ENCODE data around the gene PTPRU. TPM values are rescaled to one million over a fixed set of nuclear protein-coding genes. Genes with fewer than 3 reads are reported as not detected.
"Not testable (repeated sequence)": the region's sequence is repeated elsewhere in the genome, so short reads cannot be mapped to it uniquely, and the experiment has no call there.

PTPRU gene
- total and polyA plus RNA-seq, 7 donors = 14.5 to 51.4 (median 25.6) TPM

GRCh38 chr1:29234471-29234870 is 1.9 kb upstream of the PTPRU start:
- Histone ChIP-seq H3K27ac (no peak overlapping the region), H3K27me3 (ENCODE audit: insufficient read depth in 3 of 3, low read length in 2 of 3) (no peaks in the 10 kb centered on the region), H3K4me3 (no peak overlapping the region), H3K4me1 (peaks cover 14% of the 10 kb centered on the region), H3K36me3 (ENCODE audit: insufficient read depth in 1 of 2, low read depth in 1 of 2) (no peaks in the 10 kb centered on the region), H3K9me3 (no peaks in the 10 kb centered on the region)
- WGBS, 3 donors = 38 to 83% (median 43%) methylated on average over 1 of the region's 1 CpG
- intact Hi-C loops (cut with DNase I) = loop anchor here (10.0 kb wide), 3 partner anchors 850 to 1540 kb away; no protein-coding TSS in a partner anchor
- ATAC-seq = no peak
- TF ChIP-seq, protein P1, sequence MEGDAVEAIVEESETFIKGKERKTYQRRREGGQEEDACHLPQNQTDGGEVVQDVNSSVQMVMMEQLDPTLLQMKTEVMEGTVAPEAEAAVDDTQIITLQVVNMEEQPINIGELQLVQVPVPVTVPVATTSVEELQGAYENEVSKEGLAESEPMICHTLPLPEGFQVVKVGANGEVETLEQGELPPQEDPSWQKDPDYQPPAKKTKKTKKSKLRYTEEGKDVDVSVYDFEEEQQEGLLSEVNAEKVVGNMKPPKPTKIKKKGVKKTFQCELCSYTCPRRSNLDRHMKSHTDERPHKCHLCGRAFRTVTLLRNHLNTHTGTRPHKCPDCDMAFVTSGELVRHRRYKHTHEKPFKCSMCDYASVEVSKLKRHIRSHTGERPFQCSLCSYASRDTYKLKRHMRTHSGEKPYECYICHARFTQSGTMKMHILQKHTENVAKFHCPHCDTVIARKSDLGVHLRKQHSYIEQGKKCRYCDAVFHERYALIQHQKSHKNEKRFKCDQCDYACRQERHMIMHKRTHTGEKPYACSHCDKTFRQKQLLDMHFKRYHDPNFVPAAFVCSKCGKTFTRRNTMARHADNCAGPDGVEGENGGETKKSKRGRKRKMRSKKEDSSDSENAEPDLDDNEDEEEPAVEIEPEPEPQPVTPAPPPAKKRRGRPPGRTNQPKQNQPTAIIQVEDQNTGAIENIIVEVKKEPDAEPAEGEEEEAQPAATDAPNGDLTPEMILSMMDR (IDR thresholded peaks at IDR 0.05) = no peak
- DNase-seq = no peak

DNA sequence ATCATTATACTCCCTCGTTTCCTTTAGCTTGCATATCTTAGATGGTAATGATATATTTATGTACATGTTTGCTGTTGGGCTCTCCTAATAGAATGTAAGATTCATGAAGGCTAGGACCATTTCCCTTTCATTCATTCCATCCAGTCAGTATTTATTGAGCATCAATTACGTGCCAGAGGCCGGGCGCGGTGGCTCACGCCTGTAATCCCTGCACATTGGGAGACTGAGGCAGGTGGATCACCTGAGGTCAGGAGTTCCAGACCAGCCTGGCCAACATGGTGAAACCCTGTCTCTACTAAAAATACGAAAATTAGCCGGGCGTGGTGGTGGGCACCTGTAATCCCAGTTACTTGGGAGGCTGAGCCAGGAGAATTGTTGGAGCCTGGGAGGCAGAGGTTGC is 1.4 kb upstream of the PTPRU start:
- not testable (repeated sequence) for H3K9me3 ChIP-seq; H3K4me1 ChIP-seq; H3K36me3 ChIP-seq (ENCODE audit: insufficient read depth in 1 of 2, low read depth in 1 of 2); H3K27me3 ChIP-seq (ENCODE audit: insufficient read depth in 3 of 3, low read length in 2 of 3); H3K4me3 ChIP-seq; DNase-seq; H3K27ac ChIP-seq; ATAC-seq
- 88 to 91% (median 90%) methylated on average over 9 of the region's 9 CpGs for WGBS, 3 donors
- intact Hi-C loops (cut with DNase I) = loop anchor here (5.0 to 10.0 kb wide), 7 partner anchors 557 to 1540 kb away; no protein-coding TSS in a partner anchor

DNA sequence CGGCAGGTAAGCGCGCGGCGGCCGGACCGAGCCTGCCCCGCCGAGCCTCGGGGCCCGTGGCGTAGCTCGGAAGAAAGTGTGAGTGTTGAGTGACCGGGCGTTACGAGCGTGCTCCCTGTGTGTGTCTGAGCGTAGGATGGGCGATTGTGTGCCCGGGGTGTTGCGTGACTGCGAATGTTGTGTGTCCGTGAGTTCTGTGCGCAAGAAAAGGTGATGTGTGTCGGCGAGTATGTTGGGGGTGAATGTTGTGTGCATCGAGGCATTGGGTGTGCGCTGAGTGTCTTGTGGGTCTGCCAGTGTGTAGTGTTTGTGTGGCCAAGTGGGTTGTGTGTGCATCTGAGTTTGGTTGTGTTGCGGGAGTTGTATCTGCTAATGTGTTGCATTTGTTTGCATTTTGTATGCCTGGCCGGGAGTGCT is 398 bp downstream of the PTPRU start:
- WGBS, 3 donors = 1% methylated on average over 30 of the region's 30 CpGs
- no peak for ATAC-seq
- Histone ChIP-seq H3K27ac (peak overlapping the region; percentile 84), H3K9me3 (no peaks in the 10 kb centered on the region), H3K36me3 (ENCODE audit: insufficient read depth in 1 of 2, low read depth in 1 of 2) (no peaks in the 10 kb centered on the region), H3K4me1 (peaks cover 6% of the 10 kb centered on the region), H3K27me3 (ENCODE audit: insufficient read depth in 3 of 3, low read length in 2 of 3) (no peaks in the 10 kb centered on the region), H3K4me3 (peak overlapping the region; percentile 83)
- DNase-seq = peak in 1 of 2 donors; percentile 27
- TF ChIP-seq, protein P1 (IDR thresholded peaks at IDR 0.05) = no peak
- intact Hi-C loops (cut with DNase I) = loop anchor here (2.0 to 10.0 kb wide), 10 partner anchors 556 to 1538 kb away; no protein-coding TSS in a partner anchor

DNA sequence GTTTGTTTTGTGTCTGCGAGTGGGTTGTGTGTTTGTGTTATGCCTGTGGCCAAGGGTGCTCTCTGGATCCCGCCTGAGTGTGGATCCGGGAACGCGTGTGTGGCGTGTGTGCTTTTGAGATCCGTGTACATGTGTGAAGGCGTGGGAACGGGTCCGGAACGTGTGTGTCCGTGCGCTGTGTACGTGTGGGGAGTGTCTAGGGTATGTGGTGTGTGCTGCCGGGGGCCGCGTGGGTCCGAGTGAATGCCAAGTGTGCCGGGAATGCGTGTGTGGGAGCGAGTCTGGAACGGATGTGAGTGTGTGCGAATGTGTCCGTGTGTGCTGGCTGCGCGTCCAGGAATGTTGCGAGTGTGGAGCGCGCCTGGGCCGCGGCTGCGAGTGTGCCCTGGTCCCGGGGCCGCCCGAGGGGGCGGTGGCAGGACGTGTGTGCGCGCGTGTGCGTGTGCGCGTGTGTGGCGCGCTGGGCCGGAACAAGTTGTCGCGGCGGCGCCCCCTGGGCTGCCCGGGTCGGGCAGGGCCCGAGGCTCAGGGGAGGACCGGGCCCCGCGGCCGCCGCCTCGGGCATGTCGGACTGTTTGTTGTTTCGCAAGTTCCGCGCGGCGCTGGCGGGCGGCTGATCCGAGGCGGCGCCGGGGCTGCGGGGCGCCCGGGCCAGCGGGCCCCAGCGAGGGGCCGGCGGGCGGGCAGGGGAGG is 953 bp downstream of the PTPRU start:
- WGBS, 3 donors = 0% methylated on average over 53 to 79 of the region's 79 CpGs
- no peaks in the 10 kb centered on the region for H3K27me3 ChIP-seq (ENCODE audit: insufficient read depth in 3 of 3, low read length in 2 of 3)
- intact Hi-C loops (cut with DNase I) = loop anchor here (2.0 to 10.0 kb wide), 10 partner anchors 555 to 1538 kb away; no protein-coding TSS in a partner anchor
- H3K4me3 ChIP-seq = peak overlapping the region; percentile 83
- peak; percentile 42 to 59 (median 56) for ATAC-seq
- peak overlapping the region; percentile 84 for H3K27ac ChIP-seq
- TF ChIP-seq, protein P1 (IDR thresholded peaks at IDR 0.05) = no peak
- H3K36me3 ChIP-seq (ENCODE audit: insufficient read depth in 1 of 2, low read depth in 1 of 2) = no peaks in the 10 kb centered on the region
- peak; percentile 66 to 76 for DNase-seq
- H3K9me3 ChIP-seq = no peaks in the 10 kb centered on the region
- H3K4me1 ChIP-seq = peaks cover 6% of the 10 kb centered on the region

- Histone ChIP-seq H3K4me3 (peak overlapping the region; percentile 83), H3K4me1 (peaks cover 6% of the 10 kb centered on the region), H3K9me3 (no peaks in the 10 kb centered on the region), H3K36me3 (ENCODE audit: insufficient read depth in 1 of 2, low read depth in 1 of 2) (no peaks in the 10 kb centered on the region), H3K27ac (peak overlapping the region; percentile 74), H3K27me3 (ENCODE audit: insufficient read depth in 3 of 3, low read length in 2 of 3) (no peaks in the 10 kb centered on the region)
- DNase-seq = peak; percentile 69 to 86
- peak; percentile 61 to 82 (median 75) for ATAC-seq
- WGBS, 3 donors = 1% methylated on average over 48 to 93 of the region's 93 CpGs
- intact Hi-C loops (cut with DNase I) = loop anchor here (2.0 to 10.0 kb wide), 10 partner anchors 554 to 1537 kb away; no protein-coding TSS in a partner anchor
- TF ChIP-seq, protein P1 (IDR thresholded peaks at IDR 0.05) = no peak
Observed at GRCh38 chr1:29237852-29238619, 1.7 kb downstream of the PTPRU start.
